SK-N-SH (cell line): ENCODE results near the gene NPAS1. TPM values are rescaled to one million over a fixed set of nuclear protein-coding genes. Genes with fewer than 3 reads are reported as not detected.
"Not testable (repeated sequence)": the region's sequence is repeated elsewhere in the genome, so short reads cannot be mapped to it uniquely, and the experiment has no call there.

ENCODE experiments used
- CTCF ChIA-PET: fragments of 300-600, 350-600 bp; formaldehyde crosslinking; extraction: SDS; loops from one replicate; lab custom pipeline; 2021; lab: Yijun Ruan, JAX
- POLR2A ChIA-PET: fragments of 350-600 bp; sonication (Branson Sonifier 250); formaldehyde crosslinking; extraction: SDS; loops from one replicate; lab custom pipeline; 2020; ENCODE audit warnings: antibody characterized with exemption, inconsistent platforms; lab: Yijun Ruan, JAX
- DNase-seq: peaks from one replicate; pipeline ENCODE4 v3.0.0; 2012
- H2AFZ ChIP-seq: fragments of 200-600 bp; sonication (generic); 2 replicates; pipeline ENCODE4 v1.8.1; 2016; ENCODE audit warnings: antibody characterized with exemption, mild to moderate bottlenecking, low read depth
- H3F3A ChIP-seq: fragments of 200-600 bp; sonication (generic); replicated peaks from 2 replicates; pipeline ENCODE3; 2016; ENCODE audit warnings: antibody characterized with exemption, mild to moderate bottlenecking; ENCODE audit not compliant: insufficient read depth
- H3K27ac ChIP-seq, 2 experiments: fragments of 200-500 bp in 1 of 2; fragments of 200-600 bp in 1 of 2; sonication (Bioruptor generic) in 1 of 2; sonication (generic), shearing (Covaris generic) in 1 of 2; 2 replicates each; pipeline versions ENCODE4 v1.5.1 to v1.6.1; 2014 to 2016; ENCODE audit warnings: low read depth in 2 of 2, inconsistent platforms in 1 of 2, low read length in 1 of 2, mild to moderate bottlenecking in 1 of 2, mixed read lengths in 1 of 2
- H3K27me3 ChIP-seq: fragments of 200-600 bp; sonication (generic), shearing (Covaris generic); 2 replicates; pipeline ENCODE4 v1.6.1; 2016; ENCODE audit warnings: mixed run types; ENCODE audit not compliant: insufficient read depth
- H3K36me3 ChIP-seq, 2 experiments: fragments of 200-500 bp in 1 of 2; fragments of 200-600 bp in 1 of 2; sonication (Bioruptor generic) in 1 of 2; sonication (generic) in 1 of 2; replicated peaks in 1 of 2; 2 replicates each; pipeline versions ENCODE3 to v1.5.1; 2014 to 2016; ENCODE audit warnings: low read length in 1 of 2, mild to moderate bottlenecking in 1 of 2; ENCODE audit not compliant: insufficient read depth in 2 of 2, control insufficient read depth in 1 of 2
- H3K4me1 ChIP-seq, 2 experiments: fragments of 200-500 bp in 1 of 2; fragments of 200-600 bp in 1 of 2; sonication (Bioruptor generic) in 1 of 2; sonication (generic), shearing (Covaris generic) in 1 of 2; 2 replicates each; pipeline versions ENCODE4 v1.5.1 to v1.6.1; 2014 to 2016; ENCODE audit warnings: low read depth in 1 of 2, low read length in 1 of 2, mixed run types in 1 of 2; ENCODE audit not compliant: insufficient read depth in 2 of 2, control insufficient read depth in 1 of 2
- H3K4me2 ChIP-seq: fragments of 200-600 bp; sonication (generic), shearing (Covaris generic); 2 replicates; pipeline ENCODE4 v1.6.1; 2017; ENCODE audit warnings: mixed run types
- H3K4me3 ChIP-seq, 2 experiments: fragments of 200-500 bp in 1 of 2; fragments of 200-600 bp in 1 of 2; sonication (Bioruptor generic) in 1 of 2; sonication (generic), shearing (Covaris generic) in 1 of 2; 2 replicates each; pipeline versions ENCODE4 v1.5.1 to v1.8.1; 2014 to 2016; ENCODE audit warnings: low read depth in 2 of 2, inconsistent platforms in 1 of 2, low read length in 1 of 2, mild to moderate bottlenecking in 1 of 2, mixed read lengths in 1 of 2, moderate library complexity in 1 of 2
- H3K79me2 ChIP-seq: fragments of 200-600 bp; sonication (generic); 2 replicates; pipeline ENCODE4 v1.8.1; 2017; ENCODE audit warnings: mild to moderate bottlenecking; ENCODE audit not compliant: insufficient read depth
- H3K9ac ChIP-seq: fragments of 200-600 bp; sonication (generic); 2 replicates; pipeline ENCODE4 v1.6.1; 2017; ENCODE audit warnings: mixed run types
- H3K9me2 ChIP-seq: fragments of 200-600 bp; sonication (generic); 2 replicates; pipeline ENCODE4 v1.6.1; 2017; ENCODE audit warnings: mixed run types
- H3K9me3 ChIP-seq: fragments of 200-600 bp; sonication (generic); 2 replicates; pipeline ENCODE4 v1.6.1; 2017; ENCODE audit warnings: mixed run types, mild to moderate bottlenecking, moderate library complexity
- H4K20me1 ChIP-seq: fragments of 200-600 bp; sonication (generic); 2 replicates; pipeline ENCODE4 v1.6.1; 2017; ENCODE audit warnings: mild to moderate bottlenecking, mixed run types; ENCODE audit not compliant: insufficient read depth
- CTCF ChIP-seq: fragments of 200-600 bp; sonication (generic); IDR thresholded peaks from 2 replicates; pipeline ENCODE4 v1.6.1; 2017; ENCODE audit warnings: antibody characterized with exemption, mild to moderate bottlenecking, moderate library complexity
- ELF1 ChIP-seq: IDR thresholded peaks from 2 replicates; pipeline ENCODE4 v1.4.0; 2012
- EP300 ChIP-seq, 2 experiments: IDR thresholded peaks; 2 replicates each; pipeline versions ENCODE4 v1.4.0 to v1.6.1; 2012; ENCODE audit warnings: borderline replicate concordance in 1 of 2, low read depth in 1 of 2, low read length in 1 of 2
- FOSL2 ChIP-seq: IDR thresholded peaks from 2 replicates; pipeline ENCODE4 v1.4.0; 2012; ENCODE audit warnings: low read depth, mild to moderate bottlenecking, moderate library complexity, borderline replicate concordance
- FOXJ3 ChIP-seq: sonication (generic); formaldehyde crosslinking; IDR thresholded peaks from 2 replicates; pipeline ENCODE4 v1.5.1; 2020; ENCODE audit warnings: mild to moderate bottlenecking, missing genetic modification reagents
- IRF3 ChIP-seq: fragments of 150-350 bp; IDR thresholded peaks from 2 replicates; pipeline ENCODE4 v1.6.1; 2016; ENCODE audit warnings: mild to moderate bottlenecking, low read depth, low read length
- MXI1 ChIP-seq: IDR thresholded peaks from 2 replicates; pipeline ENCODE4 v1.6.1; 2012; ENCODE audit warnings: mild to moderate bottlenecking, low read depth, low read length, improper control_type of control experiment
- RCOR1 ChIP-seq: fragments of 150-350 bp; IDR thresholded peaks from 2 replicates; pipeline ENCODE4 v1.6.1; 2017; ENCODE audit warnings: antibody characterized with exemption, low read length
- TEAD4 ChIP-seq: IDR thresholded peaks from 2 replicates; pipeline ENCODE4 v1.4.0; 2012; ENCODE audit warnings: mild to moderate bottlenecking, borderline replicate concordance; ENCODE audit not compliant: insufficient read depth
- USF1 ChIP-seq: IDR thresholded peaks from 2 replicates; pipeline ENCODE4 v1.4.0; 2012; ENCODE audit warnings: low read depth, borderline replicate concordance
- WGBS: methylation state at CpG from one replicate; pipeline ENCODE4 v1.1.6; 2017; ENCODE audit warnings: low lambda C conversion rate; 5-methylcytosine and 5-hydroxymethylcytosine counted together
- polyA plus RNA-seq, 3 experiments: library from polyadenylated mRNA; depleted of rRNA; stranded (reverse); fragments of >200 nt; gene quantifications; 2 replicates each; pipeline ENCODE4 v1.2.3, GENCODE V29; 2012
- TF ChIP-seq, protein P1 (sequence below): IDR thresholded peaks from 2 replicates; pipeline ENCODE4; 2012

Gene NPAS1
- polyA plus RNA-seq, 1 of the 3 experiments (the other 2 are of a cell fraction): 1.1 TPM

- CTCF ChIA-PET: interaction anchor here (0.7 to 1.9 kb wide), 2 partner anchors 16 to 240 kb away, joined by 3 to 9 read pairs; no protein-coding TSS in a partner anchor
- TF ChIP-seq MXI1 (no peak), FOSL2 (no peak), IRF3 (no peak), USF1 (no peak), ELF1 (no peak), TEAD4 (no peak), EP300 (IDR thresholded peaks at IDR 0.05; ENCODE audit: borderline replicate concordance in 1 of 2, low read depth in 1 of 2, low read length in 1 of 2) (no peak), FOXJ3 (CRISPR knock-in tag) (no peak), CTCF (no peak), RCOR1 (no peak)
- TF ChIP-seq, protein P1, sequence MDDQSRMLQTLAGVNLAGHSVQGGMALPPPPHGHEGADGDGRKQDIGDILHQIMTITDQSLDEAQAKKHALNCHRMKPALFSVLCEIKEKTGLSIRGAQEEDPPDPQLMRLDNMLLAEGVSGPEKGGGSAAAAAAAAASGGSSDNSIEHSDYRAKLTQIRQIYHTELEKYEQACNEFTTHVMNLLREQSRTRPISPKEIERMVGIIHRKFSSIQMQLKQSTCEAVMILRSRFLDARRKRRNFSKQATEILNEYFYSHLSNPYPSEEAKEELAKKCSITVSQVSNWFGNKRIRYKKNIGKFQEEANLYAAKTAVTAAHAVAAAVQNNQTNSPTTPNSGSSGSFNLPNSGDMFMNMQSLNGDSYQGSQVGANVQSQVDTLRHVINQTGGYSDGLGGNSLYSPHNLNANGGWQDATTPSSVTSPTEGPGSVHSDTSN: no peak
- Histone ChIP-seq H4K20me1 (peaks cover 6% of the 10 kb centered on the region; the same call in 1 of the 2 replicates), H3K4me1 (peaks cover 0 to 9% of the 10 kb centered on the region in 2 experiments; a peak in 1 of 4 replicates), H3K79me2 (no peaks in the 10 kb centered on the region), H3K9ac (no peak overlapping the region), H3K27me3 (no peaks in the 10 kb centered on the region), H3K36me3 (peaks cover 0 to 11% of the 10 kb centered on the region in 2 experiments), H3K4me2 (no peak overlapping the region), H3K9me3 (no peaks in the 10 kb centered on the region), H3K27ac (no peak overlapping the region), H3K9me2 (no peaks in the 10 kb centered on the region), H2AFZ (no peak overlapping the region), H3K4me3 (no peak overlapping the region), H3F3A (peaks cover 7% of the 10 kb centered on the region)
- POLR2A ChIA-PET: interaction anchor here (0.8 kb wide), 1 partner anchor 10 kb away, joined by 4 read pairs; no protein-coding TSS in a partner anchor
- no peak for DNase-seq
- 91% methylated on average over 8 of the region's 8 CpGs for WGBS
These were observed 13.1 kb upstream of the NPAS1 start for GRCh38 chr19:47006496-47006895.

- H3K79me2 ChIP-seq, H3K36me3 ChIP-seq, H3K4me2 ChIP-seq, H4K20me1 ChIP-seq, H3K4me3 ChIP-seq, POLR2A ChIA-PET, H3K9ac ChIP-seq, H3K9me3 ChIP-seq, H3K27me3 ChIP-seq, CTCF ChIA-PET, H2AFZ ChIP-seq, H3K9me2 ChIP-seq, H3F3A ChIP-seq, H3K27ac ChIP-seq, H3K4me1 ChIP-seq, DNase-seq: not testable (repeated sequence)
- 87% methylated on average over 8 of the region's 8 CpGs for WGBS
These were observed 9.1 kb upstream of the NPAS1 start for GRCh38 chr19:47010549-47010948.
